HUES64 (cell line): ENCODE results near the gene STK24.

Experiments used
- H3K27ac ChIP-seq: 2 replicates; pipeline ENCODE4 v1.7.0; 2013; ENCODE audit warnings: low read depth, low read length, inconsistent platforms
- H3K27me3 ChIP-seq: 2 replicates; pipeline ENCODE4 v1.6.1; 2013; ENCODE audit warnings: mild to moderate bottlenecking, low read length; ENCODE audit not compliant: insufficient read depth
- H3K36me3 ChIP-seq: 2 replicates; pipeline ENCODE4 v1.6.1; 2013; ENCODE audit warnings: mild to moderate bottlenecking, low read length; ENCODE audit not compliant: insufficient read depth
- H3K4me1 ChIP-seq: 2 replicates; pipeline ENCODE4 v1.6.1; 2013; ENCODE audit warnings: mild to moderate bottlenecking, low read length, moderate library complexity; ENCODE audit not compliant: insufficient read depth
- H3K4me3 ChIP-seq: 2 replicates; pipeline ENCODE4 v1.5.1; 2013; ENCODE audit warnings: mild to moderate bottlenecking, low read length, moderate library complexity
- H3K9ac ChIP-seq: 2 replicates; pipeline ENCODE4 v1.6.1; 2013; ENCODE audit warnings: mild to moderate bottlenecking, low read depth, low read length
- H3K9me3 ChIP-seq: 2 replicates; pipeline ENCODE4 v1.6.1; 2013; ENCODE audit warnings: low read depth, low read length; ENCODE audit not compliant: insufficient read depth
- WGBS: fragments of 150-250, 120-280 bp; methylation state at CpG from one replicate; pipeline ENCODE4 v1.1.7; 2013; ENCODE audit warnings: missing lambda C conversion rate; 5-methylcytosine and 5-hydroxymethylcytosine counted together

Gene STK24

GRCh38 chr13:98539666-98540065, 37.2 kb downstream of the STK24 start:
- no peaks in the 10 kb centered on the region for H3K36me3 ChIP-seq
- H3K4me3 ChIP-seq = no peak overlapping the region
- H3K27me3 ChIP-seq = no peaks in the 10 kb centered on the region
- H3K4me1 ChIP-seq = peaks cover 37% of the 10 kb centered on the region
- H3K9ac ChIP-seq = no peak overlapping the region
- no peaks in the 10 kb centered on the region for H3K9me3 ChIP-seq
- 92% methylated on average over 7 of the region's 7 CpGs for WGBS
- no peak overlapping the region for H3K27ac ChIP-seq

DNA sequence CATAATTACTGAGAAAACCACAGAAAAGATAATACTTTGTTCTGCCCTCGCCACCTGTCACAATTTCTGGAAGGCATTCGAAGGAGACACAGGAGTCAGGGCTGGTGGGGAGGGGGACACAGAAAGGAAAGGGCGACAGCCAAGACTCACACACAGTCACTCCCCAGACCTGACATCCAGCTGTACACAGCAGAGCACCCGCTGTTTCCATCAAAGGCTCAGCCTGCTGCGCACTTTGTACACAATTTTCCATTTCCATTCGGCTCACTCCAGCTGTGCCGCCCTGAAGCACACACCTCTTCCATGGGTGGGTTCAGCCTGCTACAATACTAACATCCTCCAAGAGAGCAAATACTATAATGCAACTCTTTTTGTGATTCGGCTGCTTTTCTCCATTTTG, 38.0 kb downstream of the STK24 start:
- H3K4me1 ChIP-seq = peaks cover 32% of the 10 kb centered on the region
- 92% methylated on average over 8 of the region's 8 CpGs for WGBS

GRCh38 chr13:98537740-98538139, 39.2 kb downstream of the STK24 start:
- WGBS = 86% methylated on average over 6 of the region's 6 CpGs
- H3K36me3 ChIP-seq = no peaks in the 10 kb centered on the region
- peaks cover 21% of the 10 kb centered on the region for H3K4me1 ChIP-seq
- no peaks in the 10 kb centered on the region for H3K27me3 ChIP-seq
- no peak overlapping the region for H3K4me3 ChIP-seq
- H3K9me3 ChIP-seq = no peaks in the 10 kb centered on the region
- H3K9ac ChIP-seq = no peak overlapping the region
- no peak overlapping the region for H3K27ac ChIP-seq

More for the DNA sequence above, 38.0 kb downstream of the STK24 start:
- Histone ChIP-seq H3K9ac (no peak overlapping the region), H3K9me3 (no peaks in the 10 kb centered on the region), H3K27ac (no peak overlapping the region), H3K27me3 (no peaks in the 10 kb centered on the region), H3K36me3 (no peaks in the 10 kb centered on the region), H3K4me3 (no peak overlapping the region)

- H3K4me3 ChIP-seq = no peak overlapping the region
- no peak overlapping the region for H3K9ac ChIP-seq
- peaks cover 16% of the 10 kb centered on the region; the same call in 1 of the 2 replicates for H3K4me1 ChIP-seq
- H3K9me3 ChIP-seq = no peaks in the 10 kb centered on the region
- H3K27ac ChIP-seq = no peak overlapping the region
- H3K27me3 ChIP-seq = no peaks in the 10 kb centered on the region
- H3K36me3 ChIP-seq = no peaks in the 10 kb centered on the region
- 93% methylated on average over 14 of the region's 14 CpGs for WGBS
These were observed 39.6 kb downstream of the STK24 start for GRCh38 chr13:98537306-98537705.

DNA sequence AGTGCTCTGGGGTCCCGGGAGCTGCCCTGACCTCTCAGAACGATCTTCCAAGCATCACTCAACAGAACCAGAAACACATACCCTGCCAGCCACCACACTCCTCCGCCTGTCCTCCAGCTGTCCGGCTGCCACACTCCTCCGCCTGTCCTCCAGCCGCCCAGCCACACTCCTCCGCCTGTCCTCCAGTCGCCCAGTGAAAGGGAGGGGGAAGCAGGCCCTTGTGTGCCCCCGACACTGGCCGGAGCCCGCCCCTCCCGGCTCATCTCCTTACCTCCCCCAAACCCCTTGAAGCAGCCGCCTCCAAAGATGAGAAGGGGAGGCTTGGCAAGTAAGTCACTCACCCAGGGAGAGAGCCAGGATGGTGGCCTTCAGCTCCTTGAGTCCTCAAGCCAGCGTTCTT, 40.2 kb downstream of the STK24 start:
- Histone ChIP-seq H3K9ac (no peak overlapping the region), H3K27me3 (no peaks in the 10 kb centered on the region), H3K9me3 (no peaks in the 10 kb centered on the region), H3K27ac (no peak overlapping the region), H3K36me3 (no peaks in the 10 kb centered on the region), H3K4me1 (peaks cover 12% of the 10 kb centered on the region; the same call in 1 of the 2 replicates), H3K4me3 (no peak overlapping the region)
- WGBS = 87% methylated on average over 12 of the region's 14 CpGs

DNA sequence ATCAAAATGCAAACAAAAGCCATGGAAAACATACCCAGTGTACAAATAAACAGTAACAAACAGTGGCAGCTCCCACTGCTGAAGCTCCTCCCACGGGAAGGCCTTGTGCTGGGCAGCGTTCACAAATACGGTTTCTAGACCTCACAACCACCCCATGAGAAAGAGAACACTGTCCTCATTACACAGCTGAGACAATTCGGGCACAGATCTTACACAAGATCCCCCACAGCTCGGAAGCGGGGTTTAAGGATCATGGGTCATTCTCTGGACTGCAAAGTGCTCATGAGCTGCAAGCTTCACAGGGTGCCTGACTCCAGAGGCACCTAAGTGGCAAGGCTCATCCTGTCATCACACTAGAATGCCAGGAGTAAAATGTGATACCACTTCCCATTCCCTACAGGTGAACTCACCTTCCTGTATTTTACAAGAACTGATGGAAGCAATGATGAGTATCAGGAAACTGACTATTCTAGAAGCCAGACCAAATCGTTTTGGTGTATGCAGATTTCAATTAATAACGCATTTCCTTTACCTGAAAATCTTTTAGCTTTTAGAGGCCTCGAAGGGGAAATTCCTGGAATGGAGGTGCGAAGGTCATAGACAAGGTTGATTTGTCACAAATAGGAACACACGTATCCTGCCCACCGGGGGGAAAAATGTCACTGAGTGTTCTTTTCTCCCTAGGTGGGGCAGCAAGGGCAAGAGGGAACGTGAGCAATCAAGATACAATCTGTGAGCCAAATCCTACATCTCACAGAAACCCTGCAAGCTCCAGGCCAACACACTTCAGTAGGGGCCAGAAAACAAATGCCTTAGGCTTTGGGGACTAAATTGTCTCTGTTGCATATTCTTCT, 41.2 kb downstream of the STK24 start:
- WGBS = 91% methylated on average over 13 of the region's 13 CpGs
- H3K9me3 ChIP-seq = no peaks in the 10 kb centered on the region
- H3K4me3 ChIP-seq = no peak overlapping the region
- H3K36me3 ChIP-seq = no peaks in the 10 kb centered on the region
- H3K9ac ChIP-seq = no peak overlapping the region
- H3K27ac ChIP-seq = no peak overlapping the region
- peaks cover 2% of the 10 kb centered on the region; the same call in 1 of the 2 replicates for H3K4me1 ChIP-seq
- no peaks in the 10 kb centered on the region for H3K27me3 ChIP-seq

- Histone ChIP-seq H3K36me3 (no peaks in the 10 kb centered on the region), H3K4me1 (peaks cover 2% of the 10 kb centered on the region; the same call in 1 of the 2 replicates)
- WGBS = 95% methylated on average over 7 of the region's 7 CpGs
These were observed 42.1 kb downstream of the STK24 start for GRCh38 chr13:98534821-98535220.

GRCh38 chr13:98533912-98534311, 43.0 kb downstream of the STK24 start:
- no peak overlapping the region for H3K4me3 ChIP-seq
- no peaks in the 10 kb centered on the region for H3K27me3 ChIP-seq
- H3K27ac ChIP-seq = no peak overlapping the region
- H3K4me1 ChIP-seq = peaks cover 10% of the 10 kb centered on the region; the same call in 1 of the 2 replicates
- 91% methylated on average over 9 of the region's 9 CpGs for WGBS
- no peak overlapping the region for H3K9ac ChIP-seq
- H3K9me3 ChIP-seq = no peaks in the 10 kb centered on the region
- H3K36me3 ChIP-seq = no peaks in the 10 kb centered on the region

More at GRCh38 chr13:98534821-98535220, 42.1 kb downstream of the STK24 start:
- H3K9me3 ChIP-seq = no peaks in the 10 kb centered on the region
- H3K4me3 ChIP-seq = no peak overlapping the region
- H3K27ac ChIP-seq = no peak overlapping the region
- H3K27me3 ChIP-seq = no peaks in the 10 kb centered on the region
- H3K9ac ChIP-seq = no peak overlapping the region

GRCh38 chr13:98532254-98532653, 44.7 kb downstream of the STK24 start:
- Histone ChIP-seq H3K36me3 (no peaks in the 10 kb centered on the region), H3K9ac (no peak overlapping the region), H3K27me3 (no peaks in the 10 kb centered on the region), H3K27ac (no peak overlapping the region), H3K9me3 (no peaks in the 10 kb centered on the region), H3K4me3 (no peak overlapping the region), H3K4me1 (peaks cover 14% of the 10 kb centered on the region)
- 94% methylated on average over 3 of the region's 3 CpGs for WGBS

DNA sequence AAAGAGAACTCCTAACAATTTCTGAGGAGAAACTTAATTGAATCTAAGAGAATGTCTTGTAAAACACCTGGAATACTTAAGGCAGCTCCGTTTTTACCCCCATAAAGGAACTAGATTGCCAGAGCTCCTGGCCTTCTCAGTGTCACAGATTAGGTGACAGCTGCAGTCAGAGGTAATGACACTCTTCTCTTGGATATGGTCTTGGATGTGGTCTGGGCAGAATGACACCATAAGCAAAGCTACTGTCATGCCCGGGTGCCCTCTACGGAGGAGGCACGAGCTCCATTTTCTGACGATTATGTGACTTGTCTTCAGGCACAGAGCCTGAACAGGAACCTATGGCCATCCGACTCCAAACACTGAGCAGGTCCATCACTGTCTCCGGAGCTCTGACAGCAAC, 46.7 kb downstream of the STK24 start:
- Histone ChIP-seq H3K4me1 (peaks cover 29% of the 10 kb centered on the region), H3K36me3 (no peaks in the 10 kb centered on the region), H3K9ac (no peak overlapping the region), H3K4me3 (no peak overlapping the region), H3K27me3 (no peaks in the 10 kb centered on the region), H3K27ac (no peak overlapping the region), H3K9me3 (no peaks in the 10 kb centered on the region)
- WGBS = 92% methylated on average over 7 of the region's 7 CpGs

DNA sequence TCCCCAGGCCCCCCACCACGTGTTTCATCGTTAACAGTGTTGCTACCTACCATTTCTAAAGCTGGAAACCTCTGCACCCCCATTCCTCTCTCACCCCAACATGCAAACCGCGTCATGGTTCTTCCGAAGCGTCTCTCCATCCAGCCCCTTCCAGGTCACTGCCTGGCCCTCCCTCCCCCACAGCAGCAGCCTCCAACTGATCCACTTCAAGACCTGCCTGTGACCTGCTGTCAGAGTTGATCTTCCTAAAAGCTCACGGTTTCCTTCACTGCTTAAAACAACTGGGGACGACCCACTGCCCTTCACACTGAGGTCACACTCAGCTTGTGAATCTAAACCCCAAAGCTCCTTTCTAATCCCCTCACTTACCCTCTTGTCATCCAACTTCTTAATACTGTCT, 47.7 kb downstream of the STK24 start:
- H3K27ac ChIP-seq = no peak overlapping the region
- no peaks in the 10 kb centered on the region for H3K36me3 ChIP-seq
- no peaks in the 10 kb centered on the region for H3K27me3 ChIP-seq
- no peak overlapping the region for H3K4me3 ChIP-seq
- peaks cover 32% of the 10 kb centered on the region for H3K4me1 ChIP-seq
- H3K9me3 ChIP-seq = no peaks in the 10 kb centered on the region
- WGBS = 92% methylated on average over 8 of the region's 8 CpGs
- no peak overlapping the region for H3K9ac ChIP-seq
